GM12892 (cell line): ENCODE measurements around the gene AGPS.

Experiments
- POLR2A ChIP-seq: IDR thresholded peaks from 2 replicates; pipeline ENCODE4 v1.6.1; 2011; ENCODE audit warnings: low read depth, low read length, control low read depth
- POLR2AphosphoS5 ChIP-seq: IDR thresholded peaks from 2 replicates; pipeline ENCODE4 v1.6.1; 2011; ENCODE audit warnings: low read depth, low read length, control low read depth

GRCh38 chr2:177434475-177434874 lies 41.9 kb downstream of the AGPS start:
- no peak for TF ChIP-seq POLR2A
- no peak for TF ChIP-seq POLR2AphosphoS5
